GM19372 (cell line): ENCODE measurements around the gene PTPRN2.
"Not testable (repeated sequence)": the region's sequence is repeated elsewhere in the genome, so short reads cannot be mapped to it uniquely, and the experiment has no call there.

Source experiments
- ATAC-seq: cut with Tn5 transposase; IDR thresholded peaks from one replicate; pipeline ENCODE4 v1.9.1; 2021; ENCODE audit warnings: mild to moderate bottlenecking, low read depth, moderate library complexity; ENCODE audit not compliant: unreplicated experiment

The PTPRN2 gene

DNA sequence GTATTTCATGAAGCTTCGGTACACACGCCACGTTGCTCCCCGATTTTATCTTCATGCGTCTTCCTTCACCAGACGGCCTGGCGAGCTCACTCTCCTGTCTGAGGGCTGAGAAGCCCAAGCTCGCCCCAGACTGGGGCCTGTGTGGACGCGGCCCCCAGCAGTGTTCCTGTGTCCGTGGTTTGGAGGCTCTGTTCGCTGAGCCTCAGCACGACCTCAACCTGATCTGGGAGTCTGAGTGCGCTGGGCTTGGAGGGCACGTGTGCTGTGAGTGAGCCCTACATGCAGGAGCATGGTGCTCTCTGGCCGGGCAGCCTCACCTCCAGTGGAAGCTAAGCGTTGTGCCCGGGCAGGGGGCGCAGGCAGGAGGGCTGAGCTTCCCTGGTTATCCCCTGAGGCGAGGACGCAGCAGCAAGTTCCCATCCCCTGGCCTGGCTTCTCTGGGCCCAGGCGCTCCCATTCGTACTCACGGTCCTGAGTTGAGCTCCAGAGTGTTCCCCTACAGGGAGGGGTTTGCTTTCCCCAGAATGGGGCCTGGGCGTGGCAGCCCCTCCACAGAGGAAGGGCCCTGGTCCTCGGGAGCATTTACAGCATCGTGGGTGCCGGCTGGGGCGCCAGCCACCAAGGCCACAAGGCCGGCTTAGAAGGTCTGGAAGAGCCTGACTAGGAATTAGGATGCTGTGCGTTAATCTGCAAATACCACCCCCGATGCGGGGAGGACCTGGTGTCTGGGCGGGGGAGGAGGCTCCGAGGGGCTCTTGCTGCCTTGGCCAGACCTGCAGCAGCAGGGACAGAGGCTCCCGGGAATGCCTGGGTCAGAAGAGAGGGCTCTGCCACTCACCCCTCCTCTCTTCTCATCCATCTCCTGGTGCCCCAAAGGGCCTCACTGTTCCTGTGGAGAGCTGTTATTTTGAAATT is 850.2 kb downstream of the PTPRN2 start:
- ATAC-seq, result no peak

DNA sequence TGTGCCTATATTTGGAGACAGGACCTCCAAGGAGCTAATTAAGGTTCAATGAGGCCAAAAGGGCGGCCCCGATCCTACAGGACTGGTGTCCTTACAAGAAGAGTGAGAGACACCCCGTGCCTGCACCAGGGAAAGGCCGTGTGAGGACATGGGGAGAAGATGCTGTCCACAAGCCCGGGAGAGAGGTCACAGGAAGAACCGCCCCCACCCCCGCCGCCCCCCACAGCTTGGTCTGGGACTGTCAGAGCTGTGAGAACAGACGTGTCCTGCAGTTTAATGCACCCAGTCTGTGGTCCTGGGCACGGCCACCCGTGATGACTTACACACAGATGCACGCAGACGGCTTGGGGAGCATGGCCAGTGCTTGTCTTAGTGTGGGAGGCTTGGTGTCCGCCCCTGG is 851.3 kb downstream of the PTPRN2 start:
- no peak for ATAC-seq

GRCh38 chr7:157735826-157736225 is 851.8 kb downstream of the PTPRN2 start:
- ATAC-seq, result no peak

DNA sequence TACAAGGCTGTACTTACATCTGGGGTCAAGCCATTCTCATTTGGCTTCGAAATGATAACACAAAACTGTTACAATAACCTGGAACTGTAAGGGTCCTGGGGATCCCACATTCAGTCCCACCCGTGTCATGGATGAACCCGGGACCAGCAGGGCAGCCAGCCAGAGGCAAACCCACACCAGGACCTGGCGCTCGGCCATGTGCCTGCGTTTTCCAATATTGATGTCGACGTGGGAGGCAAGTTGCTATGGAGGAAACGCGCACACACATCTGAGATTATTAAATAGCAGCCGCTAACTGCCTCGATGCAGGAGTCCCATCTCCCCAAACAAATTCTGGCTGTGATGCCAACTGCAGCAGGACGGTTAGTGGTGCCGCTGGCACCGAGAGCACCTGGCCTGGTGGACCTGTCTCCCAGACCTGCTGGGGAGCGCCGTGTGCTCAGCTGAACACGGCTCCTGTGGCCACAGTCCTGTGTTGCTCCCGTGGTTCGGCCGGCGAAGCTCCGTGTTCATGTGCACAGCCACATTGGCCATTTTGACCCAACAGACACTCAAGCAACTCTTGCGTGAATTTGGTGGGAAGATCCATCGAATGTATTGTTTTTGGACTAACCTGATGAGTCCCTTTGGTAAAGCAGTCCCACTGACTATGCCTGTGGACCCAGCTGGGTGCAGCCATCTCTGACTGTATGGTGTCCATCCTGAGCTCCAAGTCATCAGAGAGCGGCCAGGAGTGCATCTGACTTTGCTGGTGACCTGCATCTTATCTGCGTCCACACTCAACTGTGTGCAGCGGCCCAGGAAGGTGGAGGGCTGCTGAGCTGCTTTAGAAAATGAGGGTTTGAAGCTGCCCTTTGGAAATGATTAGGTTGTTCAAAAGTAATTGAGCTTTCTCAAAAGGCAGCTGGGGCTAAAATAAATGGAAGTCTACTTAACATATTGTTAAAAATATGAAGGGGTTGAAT is 852.7 kb downstream of the PTPRN2 start:
- ATAC-seq, result no peak

DNA sequence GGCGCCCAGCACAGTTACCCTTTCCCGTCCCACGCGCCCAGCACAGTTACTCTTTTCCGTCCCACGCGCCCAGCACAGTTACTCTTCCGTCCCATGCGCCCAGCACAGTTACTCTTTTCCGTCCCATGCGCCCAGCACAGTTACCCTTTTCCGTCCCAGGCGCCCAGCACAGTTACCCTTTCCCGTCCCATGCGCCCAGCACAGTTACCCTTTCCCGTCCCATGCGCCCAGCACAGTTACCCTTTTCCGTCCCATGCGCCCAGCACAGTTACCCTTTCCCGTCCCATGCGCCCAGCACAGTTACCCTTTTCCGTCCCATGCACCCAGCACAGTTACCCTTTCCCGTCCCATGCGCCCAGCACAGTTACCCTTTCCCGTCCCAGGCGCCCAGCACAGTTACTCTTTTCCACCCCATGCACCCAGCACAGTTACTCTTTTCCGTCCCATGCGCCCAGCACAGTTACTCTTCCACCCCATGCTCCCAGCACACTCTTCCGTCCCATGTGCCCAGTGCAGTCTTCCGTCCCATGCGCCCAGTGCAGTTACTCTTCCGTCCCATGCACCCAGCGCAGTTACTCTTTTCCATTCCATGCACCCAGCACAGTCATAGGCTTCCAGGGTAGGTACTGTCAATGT is 853.7 kb downstream of the PTPRN2 start:
- ATAC-seq, result not testable (repeated sequence)

DNA sequence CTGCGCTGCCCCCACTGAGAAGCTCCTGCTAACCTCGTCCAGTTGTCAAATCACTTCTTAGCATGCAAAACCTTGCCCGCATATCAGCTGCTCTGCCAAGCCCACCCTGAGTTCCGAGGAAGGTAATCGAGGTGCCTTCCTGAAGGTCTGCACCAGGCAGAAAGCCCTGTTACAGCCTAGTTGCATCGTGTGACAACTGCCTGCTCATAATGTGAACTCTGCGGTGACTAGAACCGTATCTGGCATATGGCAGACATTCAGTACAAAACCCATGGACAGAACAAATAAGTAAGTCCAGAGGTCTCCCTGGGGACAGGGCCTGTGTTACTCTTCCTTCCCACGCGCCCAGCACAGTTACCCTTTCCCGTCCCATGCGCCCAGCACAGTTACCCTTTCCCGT is 856.5 kb downstream of the PTPRN2 start:
- no peak for ATAC-seq

GRCh38 chr7:157730614-157731013 is 857.0 kb downstream of the PTPRN2 start:
- no peak for ATAC-seq

- no peak for ATAC-seq
Measured at GRCh38 chr7:157729566-157729965, 858.1 kb downstream of the PTPRN2 start.

DNA sequence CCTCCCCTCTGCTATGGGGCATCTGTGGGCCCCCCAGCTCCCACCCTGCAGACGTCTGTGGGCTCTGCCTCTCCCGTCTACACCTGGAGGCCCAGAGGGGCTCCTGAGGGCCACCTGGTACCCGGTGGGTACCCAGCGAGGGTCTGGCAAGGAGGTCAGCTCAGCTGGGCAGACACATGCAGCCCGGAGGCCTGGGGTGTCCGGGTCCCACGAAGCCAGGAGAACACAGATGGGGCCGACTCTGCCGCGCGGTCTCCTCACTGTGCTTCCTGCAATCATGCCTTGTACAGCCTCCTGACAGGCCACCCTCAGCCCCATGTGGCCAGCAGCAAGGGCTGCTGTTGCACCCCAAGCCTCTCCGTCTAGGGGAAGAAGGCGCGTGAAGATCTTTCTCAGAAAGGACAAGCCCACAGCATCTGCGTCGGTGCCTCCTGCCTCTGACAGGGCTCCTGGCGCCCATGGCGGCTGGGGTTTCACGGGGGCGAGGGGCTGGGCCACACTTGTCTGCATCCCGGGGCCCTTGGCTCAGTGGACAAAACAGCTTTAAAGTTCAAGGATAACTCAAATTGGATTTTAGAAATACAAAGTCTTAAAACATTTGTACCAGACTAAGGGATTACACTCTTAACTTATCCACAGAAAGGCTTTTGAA is 859.5 kb downstream of the PTPRN2 start:
- ATAC-seq, result no peak

GRCh38 chr7:157726764-157727163 is 860.9 kb downstream of the PTPRN2 start:
- ATAC-seq, result no peak

- ATAC-seq, result not testable (repeated sequence)
Measured at GRCh38 chr7:157725312-157725711, 862.3 kb downstream of the PTPRN2 start.

- no peak for ATAC-seq
Measured at GRCh38 chr7:157723205-157723604, 864.4 kb downstream of the PTPRN2 start.

DNA sequence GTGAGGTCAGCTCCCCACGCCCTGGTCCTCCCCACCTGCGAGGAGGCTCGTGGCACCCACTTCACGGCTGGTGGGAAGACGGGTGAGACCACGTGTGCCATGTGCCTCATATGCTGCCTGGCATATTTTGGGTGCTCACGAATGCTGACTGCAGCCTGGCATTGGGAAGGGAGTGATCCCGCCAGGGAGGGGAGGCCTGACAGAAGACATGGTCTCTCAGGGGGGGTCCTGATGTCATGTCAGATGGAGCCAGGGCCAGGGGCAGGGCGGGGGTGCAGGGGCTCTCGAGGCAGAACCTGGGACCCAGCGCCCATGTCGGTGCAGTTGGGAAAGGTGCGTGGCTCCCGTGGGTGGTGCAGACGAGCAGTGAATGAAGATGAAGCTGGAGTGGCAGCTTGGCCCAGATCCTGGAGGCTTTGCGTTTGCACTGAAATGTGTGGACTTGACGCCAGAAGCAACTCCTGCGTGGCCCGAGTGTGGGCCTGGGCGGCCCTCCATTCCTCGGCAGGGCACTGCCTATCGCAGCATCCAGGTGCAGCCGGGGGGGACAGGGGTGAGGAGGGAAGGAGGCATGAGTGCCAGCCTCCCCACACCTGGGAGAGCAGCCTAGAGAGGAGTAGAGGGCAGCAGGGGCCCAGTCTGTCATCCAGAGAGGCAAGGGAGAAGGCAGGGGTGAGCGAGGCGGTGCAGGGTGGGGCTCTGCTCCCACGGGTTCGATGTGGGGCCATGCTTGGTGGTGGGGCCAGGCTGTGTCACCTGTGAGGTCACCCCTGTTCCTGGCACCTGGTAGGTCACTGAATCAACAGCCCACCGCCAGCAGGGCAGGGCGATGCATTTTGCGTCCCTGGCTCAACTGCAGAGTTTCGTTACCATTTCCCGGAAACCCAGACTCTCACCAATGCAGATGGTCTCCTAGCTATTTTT is 865.2 kb downstream of the PTPRN2 start:
- ATAC-seq, result no peak

DNA sequence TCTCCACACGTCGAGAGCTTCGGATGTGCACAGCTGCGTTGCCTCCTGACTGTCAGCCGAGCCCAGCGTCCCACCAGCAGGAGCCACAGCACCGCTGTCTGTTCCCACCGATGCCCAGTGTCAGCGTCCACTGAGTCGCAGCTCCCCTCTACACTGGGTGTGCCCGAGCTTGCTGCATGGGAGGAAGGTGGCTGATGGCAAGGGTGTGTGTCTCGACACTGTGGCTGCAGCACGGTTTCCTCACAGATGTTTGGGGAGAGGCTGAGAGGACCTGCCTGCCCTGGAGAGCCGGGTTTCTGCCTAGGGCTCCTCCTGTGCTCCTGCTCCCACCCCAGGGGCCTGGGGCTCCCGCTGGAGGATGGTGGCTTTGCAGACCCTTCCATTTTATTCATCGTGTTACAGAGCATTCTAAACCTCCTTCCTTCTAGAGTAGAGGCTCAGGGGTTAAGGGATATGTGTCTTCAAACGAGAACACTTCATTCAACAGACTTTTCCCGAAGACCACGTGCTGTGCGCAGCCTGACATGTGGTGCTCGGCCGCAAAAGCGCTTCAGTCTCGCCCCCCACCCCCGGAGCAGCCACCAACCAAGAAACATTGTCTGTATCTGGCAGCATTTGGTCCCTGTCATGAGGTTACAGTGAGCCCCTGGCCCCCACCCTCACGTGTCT is 866.0 kb downstream of the PTPRN2 start:
- no peak for ATAC-seq

DNA sequence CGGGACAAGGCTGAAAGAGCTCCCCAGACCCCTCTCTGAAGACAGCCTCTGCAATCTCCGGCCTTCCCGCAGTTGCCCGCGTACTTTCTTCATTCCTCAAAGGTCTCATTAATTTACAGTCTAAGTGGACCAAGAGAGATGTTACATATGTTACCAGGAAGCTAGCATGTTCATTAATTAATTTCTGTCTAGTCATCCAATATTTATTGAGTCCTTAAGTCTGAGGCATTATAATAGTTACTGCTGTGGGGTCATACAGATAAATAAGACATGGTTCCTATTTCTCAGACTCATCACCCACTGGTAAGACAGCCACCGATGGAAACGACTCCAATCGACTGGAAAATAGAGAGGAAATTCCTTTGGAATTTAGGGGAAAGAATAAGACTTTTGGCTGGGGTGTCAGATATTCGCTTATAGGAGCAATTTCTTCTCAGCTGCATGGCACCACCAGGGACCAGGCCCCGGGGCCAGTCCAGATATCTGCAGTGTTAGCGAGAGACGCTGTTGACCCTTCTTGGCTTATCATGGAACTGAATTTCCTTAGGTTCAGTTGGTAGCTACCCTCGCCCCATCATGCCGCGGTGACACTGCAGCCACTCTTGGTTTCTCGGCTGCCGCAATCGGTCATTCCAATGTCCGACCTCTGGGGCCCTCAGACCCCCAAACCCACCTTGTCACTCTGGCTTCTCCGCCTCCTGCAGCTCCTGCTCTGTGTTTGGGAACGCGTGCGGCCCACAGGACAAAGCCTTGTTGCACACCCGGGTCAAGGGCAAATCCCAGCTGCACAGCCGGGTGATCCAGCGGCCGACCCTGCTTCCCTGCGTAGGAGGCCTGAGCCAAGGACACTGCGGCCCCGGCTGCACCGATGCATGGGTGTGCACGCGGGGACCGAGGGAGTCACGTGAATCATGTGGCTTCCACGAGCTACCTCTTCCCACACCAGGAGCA is 867.6 kb downstream of the PTPRN2 start:
- ATAC-seq, result no peak

GRCh38 chr7:157719008-157719682 is 868.5 kb downstream of the PTPRN2 start:
- no peak for ATAC-seq
